K562 (cell line): ENCODE measurements around the gene MGAT1. TPM values are rescaled to one million over a fixed set of nuclear protein-coding genes. Genes with fewer than 3 reads are reported as not detected.
"Not testable (repeated sequence)": the region's sequence is repeated elsewhere in the genome, so short reads cannot be mapped to it uniquely, and the experiment has no call there.

Experiments used
- CCNT2 ChIP-seq: IDR thresholded peaks from 2 replicates; pipeline ENCODE4 v1.6.1; 2011; ENCODE audit warnings: borderline replicate concordance, low read depth, mild to moderate bottlenecking, moderate library complexity, mixed read lengths, low read length; ENCODE audit not compliant: insufficient read length; ENCODE audit errors: extremely low read depth
- DACH1 ChIP-seq: fragments of 450-650 bp; IDR thresholded peaks from 2 replicates; pipeline ENCODE4 v1.6.1; 2018; ENCODE audit not compliant: partially characterized antibody
- ETV5 ChIP-seq: sonication (generic); formaldehyde crosslinking; IDR thresholded peaks from 2 replicates; pipeline ENCODE4 v1.4.0; 2020; ENCODE audit warnings: low read depth, mild to moderate bottlenecking, missing genetic modification reagents
- GATAD2A ChIP-seq: fragments of 450-650 bp; IDR thresholded peaks from 2 replicates; pipeline ENCODE4 v1.6.1; 2017
- HDAC2 ChIP-seq: fragments of 450-650 bp; IDR thresholded peaks from 2 replicates; pipeline ENCODE4 v1.6.1; 2016; ENCODE audit warnings: mild to moderate bottlenecking
- HINFP ChIP-seq: fragments of 450-650 bp; conservative IDR thresholded peaks from 2 replicates; pipeline ENCODE4 v1.6.1; 2016; ENCODE audit warnings: missing genetic modification characterization, low read depth, mild to moderate bottlenecking, control low read depth, missing compliant biosample characterization
- KDM1A ChIP-seq, 2 experiments: fragments of 450-650 bp; IDR thresholded peaks; 2 replicates each; pipeline ENCODE4 v1.6.1; 2016; ENCODE audit warnings: mild to moderate bottlenecking in 2 of 2
- MAZ ChIP-seq, 2 experiments: fragments of 450-650 bp in 1 of 2; sonication (generic) in 1 of 2; formaldehyde crosslinking; IDR thresholded peaks in 1 of 2; conservative IDR thresholded peaks in 1 of 2; 2 replicates each; pipeline versions ENCODE4 v1.4.0 to v1.5.0; 2020; ENCODE audit warnings: mild to moderate bottlenecking in 1 of 2, missing genetic modification reagents in 1 of 2
- MNT ChIP-seq, 2 experiments: fragments of 450-650 bp; conservative IDR thresholded peaks; 2 replicates each; pipeline ENCODE4 v1.6.1; 2017; ENCODE audit warnings: mild to moderate bottlenecking in 2 of 2, moderate library complexity in 2 of 2
- NFIC ChIP-seq: fragments of 450-650 bp; IDR thresholded peaks from 2 replicates; pipeline ENCODE4 v1.6.1; 2017; ENCODE audit warnings: mild to moderate bottlenecking, inconsistent platforms
- NR2C1 ChIP-seq, 2 experiments: fragments of 450-650 bp; IDR thresholded peaks; 2 replicates each; pipeline ENCODE4 v1.6.1; 2017; ENCODE audit warnings: mild to moderate bottlenecking in 2 of 2, antibody characterized with exemption in 1 of 2, inconsistent platforms in 1 of 2, missing compliant biosample characterization in 1 of 2, missing genetic modification characterization in 1 of 2
- ZBTB7A ChIP-seq: IDR thresholded peaks from 2 replicates; pipeline ENCODE4 v1.6.1; 2011; ENCODE audit warnings: low read depth, mild to moderate bottlenecking, low read length, moderate library complexity, borderline replicate concordance; ENCODE audit not compliant: control insufficient read depth
- ZNF583 ChIP-seq: fragments of 250-450 bp; sonication (Bioruptor Pico); IDR thresholded peaks from 2 replicates; pipeline ENCODE4 v1.4.0; 2020
- ZNF589 ChIP-seq: fragments of 200-800 bp; sonication (Bioruptor generic); IDR thresholded peaks from 2 replicates; pipeline ENCODE4 v1.6.1; 2016; ENCODE audit warnings: low read depth, missing genetic modification characterization, missing compliant biosample characterization
- polyA plus RNA-seq, 8 experiments: library from polyadenylated mRNA; depleted of rRNA in 4 of 8; stranded (reverse) in 5 of 8; unstranded in 3 of 8; fragments of >200 nt; fragmentation: Nextera tagmentation in 2 of 8; fragmentation: Illumina TruSeq in 1 of 8; extraction: Ambion mirVana in 2 of 8; extraction: Trizol in 1 of 8; gene quantifications; 2 replicates each; pipeline versions ENCODE4 v1.2.1 to v1.2.3, GENCODE V29; 2011 to 2014; ENCODE audit warnings: inconsistent platforms in 1 of 8, missing spikeins in 1 of 8
- total RNA-seq, 7 experiments: library from RNA; depleted of rRNA in 6 of 7; stranded (reverse); fragments of >200 nt in 6 of 7; fragmentation: Illumina TruSeq in 2 of 7; extraction: Trizol in 2 of 7; gene quantifications; 2 replicates each; pipeline versions ENCODE4 v1.2.1 to v1.2.3, GENCODE V29; 2011 to 2021; ENCODE audit warnings: low replicate concordance in 1 of 7
- TF ChIP-seq, protein P1 (sequence below), 2 experiments: fragments of 450-650 bp in 1 of 2; sonication (generic) in 1 of 2; formaldehyde crosslinking in 1 of 2; IDR thresholded peaks; 2 replicates each; pipeline versions ENCODE4 v1.7.1 to v1.9.0; 2016 to 2022; ENCODE audit warnings: inconsistent platforms in 1 of 2, mild to moderate bottlenecking in 1 of 2, missing genetic modification reagents in 1 of 2

Gene MGAT1
- total and polyA plus RNA-seq, 9 of the 15 experiments (the other 6 are each of a cell fraction or from before 2014, with no cell fraction given) = 3.9 to 82.7 (median 44.5) TPM

DNA sequence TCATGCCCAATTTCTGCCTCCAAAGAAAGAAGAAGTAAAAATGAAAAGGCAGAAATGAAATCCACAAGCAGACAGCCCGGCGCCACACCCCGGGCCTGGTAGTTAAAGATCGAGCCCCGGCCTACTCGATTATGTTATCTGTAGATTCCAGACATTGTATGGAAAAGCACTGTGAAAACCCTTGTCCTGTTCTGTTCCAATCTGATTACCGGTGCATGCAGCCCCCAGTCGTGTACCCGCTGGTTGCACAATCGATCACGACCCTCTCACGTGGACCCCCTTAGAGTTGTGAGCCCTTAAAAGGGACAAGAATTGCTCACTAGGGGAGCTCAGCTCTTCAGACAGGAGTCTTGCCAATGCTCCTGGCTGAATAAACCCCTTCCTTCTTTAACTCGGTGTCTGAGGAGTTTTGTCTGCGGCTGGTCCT is 20.7 kb downstream of the MGAT1 start (continued):
- TF ChIP-seq, protein P1, sequence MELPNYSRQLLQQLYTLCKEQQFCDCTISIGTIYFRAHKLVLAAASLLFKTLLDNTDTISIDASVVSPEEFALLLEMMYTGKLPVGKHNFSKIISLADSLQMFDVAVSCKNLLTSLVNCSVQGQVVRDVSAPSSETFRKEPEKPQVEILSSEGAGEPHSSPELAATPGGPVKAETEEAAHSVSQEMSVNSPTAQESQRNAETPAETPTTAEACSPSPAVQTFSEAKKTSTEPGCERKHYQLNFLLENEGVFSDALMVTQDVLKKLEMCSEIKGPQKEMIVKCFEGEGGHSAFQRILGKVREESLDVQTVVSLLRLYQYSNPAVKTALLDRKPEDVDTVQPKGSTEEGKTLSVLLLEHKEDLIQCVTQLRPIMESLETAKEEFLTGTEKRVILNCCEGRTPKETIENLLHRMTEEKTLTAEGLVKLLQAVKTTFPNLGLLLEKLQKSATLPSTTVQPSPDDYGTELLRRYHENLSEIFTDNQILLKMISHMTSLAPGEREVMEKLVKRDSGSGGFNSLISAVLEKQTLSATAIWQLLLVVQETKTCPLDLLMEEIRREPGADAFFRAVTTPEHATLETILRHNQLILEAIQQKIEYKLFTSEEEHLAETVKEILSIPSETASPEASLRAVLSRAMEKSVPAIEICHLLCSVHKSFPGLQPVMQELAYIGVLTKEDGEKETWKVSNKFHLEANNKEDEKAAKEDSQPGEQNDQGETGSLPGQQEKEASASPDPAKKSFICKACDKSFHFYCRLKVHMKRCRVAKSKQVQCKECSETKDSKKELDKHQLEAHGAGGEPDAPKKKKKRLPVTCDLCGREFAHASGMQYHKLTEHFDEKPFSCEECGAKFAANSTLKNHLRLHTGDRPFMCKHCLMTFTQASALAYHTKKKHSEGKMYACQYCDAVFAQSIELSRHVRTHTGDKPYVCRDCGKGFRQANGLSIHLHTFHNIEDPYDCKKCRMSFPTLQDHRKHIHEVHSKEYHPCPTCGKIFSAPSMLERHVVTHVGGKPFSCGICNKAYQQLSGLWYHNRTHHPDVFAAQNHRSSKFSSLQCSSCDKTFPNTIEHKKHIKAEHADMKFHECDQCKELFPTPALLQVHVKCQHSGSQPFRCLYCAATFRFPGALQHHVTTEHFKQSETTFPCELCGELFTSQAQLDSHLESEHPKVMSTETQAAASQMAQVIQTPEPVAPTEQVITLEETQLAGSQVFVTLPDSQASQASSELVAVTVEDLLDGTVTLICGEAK (IDR thresholded peaks at IDR 0.05) = 0 out of 2 replicates have a peak, but pooled peaks have one; percentile 14
- TF ChIP-seq, protein P1 (CRISPR knock-in tag; IDR thresholded peaks at IDR 0.05) = not testable (repeated sequence)
- peak; percentile 65 for TF ChIP-seq CCNT2
- TF ChIP-seq ZNF583 (CRISPR knock-in tag) = peak; percentile 70; the same call in 1 of the 2 replicates
- TF ChIP-seq KDM1A (IDR thresholded peaks at IDR 0.05) = peak; percentile 30 to 55; a peak in 2 of 4 replicates
- peak; percentile 63; the same call in 1 of the 2 replicates for TF ChIP-seq ETV5 (CRISPR knock-in tag)
- peak; percentile 72; the same call in 1 of the 2 replicates for TF ChIP-seq HDAC2
- TF ChIP-seq HINFP (tag) = 0 out of 2 replicates have a peak, but pooled peaks have one; percentile 21
- peak; percentile 27 for TF ChIP-seq DACH1
- TF ChIP-seq GATAD2A = peak; percentile 82
- peak; percentile 56 to 64; a peak in 3 of 4 replicates for TF ChIP-seq MNT (conservative IDR thresholded peaks at IDR 0.05)
- peak; percentile 91 for TF ChIP-seq ZBTB7A
- TF ChIP-seq NFIC = peak; percentile 87
- TF ChIP-seq ZNF589 = peak; percentile 64; the same call in 1 of the 2 replicates
- not testable (repeated sequence) for TF ChIP-seq NR2C1 (IDR thresholded peaks at IDR 0.05)
- TF ChIP-seq NR2C1 (tag; IDR thresholded peaks at IDR 0.05) = 0 out of 2 replicates have a peak, but pooled peaks have one; percentile 9
- TF ChIP-seq MAZ (CRISPR knock-in tag; conservative IDR thresholded peaks at IDR 0.05 in 1 of 2, IDR thresholded peaks at IDR 0.05 in 1 of 2) = peak; percentile 37 to 60; a peak in 1 of 4 replicates
